Measurements from ENCODE around the gene SNX30.

Gene SNX30

GRCh38 chr9:112856200-112856599 is 105.6 kb downstream of the SNX30 start:
- DNase-seq = no peak

- DNase-seq = no peak
These were observed 106.3 kb downstream of the SNX30 start for GRCh38 chr9:112856843-112857242.

- no peak for DNase-seq
These were observed 107.4 kb downstream of the SNX30 start for GRCh38 chr9:112858005-112858404.

- no peak for DNase-seq
These were observed 108.1 kb downstream of the SNX30 start for GRCh38 chr9:112858625-112859147.

DNA sequence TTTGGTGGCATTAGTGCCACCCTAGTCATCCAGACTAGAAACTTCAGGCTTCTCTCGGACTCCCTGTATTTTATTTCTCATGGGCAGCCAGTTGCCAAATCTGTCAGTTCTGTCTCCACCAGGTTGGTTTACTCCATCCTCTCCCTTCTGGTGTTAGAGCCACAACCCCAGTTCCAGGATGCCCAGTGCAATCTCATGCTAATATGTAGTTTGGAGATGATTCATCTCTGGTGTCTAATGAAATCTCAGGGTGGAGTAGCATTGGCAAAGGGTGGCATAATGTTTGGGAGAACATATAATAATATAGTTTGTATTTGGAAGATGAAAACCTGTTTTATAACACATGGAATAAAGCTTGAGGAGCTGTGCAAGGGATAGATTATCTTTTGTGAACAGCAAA is 109.9 kb downstream of the SNX30 start:
- DNase-seq = no peak

DNA sequence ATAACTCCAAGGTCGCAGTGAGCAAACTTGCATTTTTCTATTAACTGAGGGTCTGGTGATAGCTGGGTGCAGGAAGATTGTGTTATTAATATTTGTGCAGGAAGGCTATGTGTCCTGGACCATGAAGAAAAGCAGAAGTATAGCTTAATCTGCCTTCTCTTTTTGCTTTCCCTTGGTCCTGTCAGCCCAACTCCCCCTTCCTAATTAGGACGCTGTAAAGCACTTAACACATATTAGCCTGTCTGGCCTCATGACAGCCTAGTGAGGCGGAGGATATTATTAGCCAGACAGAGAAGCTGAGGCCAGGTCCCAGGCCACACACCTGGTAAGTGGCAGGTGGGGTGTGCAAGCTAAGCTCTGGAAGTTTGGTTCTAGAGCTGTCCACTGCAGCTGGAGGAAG is 110.6 kb downstream of the SNX30 start:
- DNase-seq = no peak

DNA sequence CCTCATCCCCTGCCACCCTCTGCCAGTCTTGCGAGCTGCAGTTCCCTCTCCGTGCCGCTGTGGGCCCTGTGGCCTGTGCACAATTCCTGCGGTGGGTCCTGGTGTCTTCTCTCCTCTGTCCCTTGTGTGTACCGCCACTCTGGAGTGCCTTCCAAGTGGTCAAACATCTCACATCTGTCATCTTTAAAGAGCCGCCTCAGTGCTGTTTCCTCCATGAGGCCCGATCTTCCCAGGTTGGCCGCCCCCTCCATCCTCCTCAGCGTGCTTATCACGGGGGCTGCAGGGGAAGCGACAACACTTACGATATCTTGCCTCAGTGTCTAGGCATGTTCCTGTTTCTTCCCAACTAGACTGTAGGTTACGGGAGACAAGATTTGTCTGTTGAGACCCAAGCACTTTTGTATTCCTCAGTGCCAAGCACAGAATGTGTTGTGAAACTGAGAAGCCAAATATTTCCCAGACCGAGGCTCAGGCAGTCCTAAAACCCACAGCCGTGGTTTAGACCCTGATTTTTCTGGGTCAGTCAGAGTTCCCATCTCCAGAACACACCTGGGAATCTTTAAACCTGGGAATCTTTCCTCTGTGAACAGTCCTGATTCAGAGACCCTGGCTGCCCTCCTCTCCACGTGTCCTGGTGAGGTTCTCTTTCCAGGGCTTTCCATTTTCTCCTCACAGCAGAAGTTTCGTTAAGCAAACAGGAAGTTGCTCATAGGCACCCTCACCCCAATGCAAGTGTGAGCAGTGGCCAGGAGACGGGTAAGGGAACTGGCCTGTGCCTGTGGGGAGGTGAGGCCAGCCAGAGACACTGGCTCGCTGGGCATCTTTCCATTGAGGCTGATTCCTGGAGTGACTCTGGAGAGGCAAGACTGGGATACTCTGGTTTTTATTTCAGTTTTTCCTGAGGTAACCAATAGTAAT is 111.3 kb downstream of the SNX30 start:
- no peak for DNase-seq

DNA sequence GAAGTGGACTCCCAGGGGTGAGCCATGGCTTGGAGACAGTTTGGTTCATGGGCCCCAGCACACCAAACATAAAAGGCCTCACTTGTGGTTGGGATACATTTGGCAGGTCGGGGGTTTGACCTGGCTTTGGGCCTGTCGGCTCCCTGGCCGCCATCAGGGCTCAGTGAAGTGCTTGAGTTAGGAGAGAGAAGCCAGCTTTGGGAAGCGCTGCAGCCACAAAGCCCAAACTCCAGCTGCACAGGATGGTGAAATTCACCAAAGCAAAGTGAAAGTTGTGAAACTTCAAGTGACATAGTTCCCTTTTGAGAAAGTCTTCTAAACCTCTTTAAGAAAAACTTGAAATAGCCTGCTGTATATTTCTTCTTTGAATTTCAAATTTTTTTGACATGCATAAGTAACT is 112.7 kb downstream of the SNX30 start:
- DNase-seq = no peak

GRCh38 chr9:112863746-112864145 is 113.2 kb downstream of the SNX30 start:
- DNase-seq = no peak

- no peak for DNase-seq
These were observed 113.8 kb downstream of the SNX30 start for GRCh38 chr9:112864403-112864802.

DNA sequence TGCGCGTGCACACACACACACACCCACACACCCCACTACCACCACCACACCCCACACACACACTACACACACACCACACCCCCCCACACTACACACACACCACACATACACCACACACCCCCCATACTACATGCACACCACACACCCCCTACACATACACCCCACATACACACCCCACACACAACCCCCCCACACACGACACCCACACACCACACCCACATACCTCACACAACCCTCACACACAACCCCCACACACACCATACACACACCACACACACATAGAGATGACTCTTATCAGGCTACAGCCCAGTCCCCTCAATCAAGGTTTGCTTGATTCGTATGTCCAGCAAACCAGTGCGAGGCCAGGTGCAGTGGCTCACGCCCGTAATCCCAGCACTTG is 114.4 kb downstream of the SNX30 start:
- no peak for DNase-seq

- DNase-seq = no peak
These were observed 116.2 kb downstream of the SNX30 start for GRCh38 chr9:112866662-112867274.

- DNase-seq = no peak
These were observed 116.9 kb downstream of the SNX30 start for GRCh38 chr9:112867275-112867991.

DNA sequence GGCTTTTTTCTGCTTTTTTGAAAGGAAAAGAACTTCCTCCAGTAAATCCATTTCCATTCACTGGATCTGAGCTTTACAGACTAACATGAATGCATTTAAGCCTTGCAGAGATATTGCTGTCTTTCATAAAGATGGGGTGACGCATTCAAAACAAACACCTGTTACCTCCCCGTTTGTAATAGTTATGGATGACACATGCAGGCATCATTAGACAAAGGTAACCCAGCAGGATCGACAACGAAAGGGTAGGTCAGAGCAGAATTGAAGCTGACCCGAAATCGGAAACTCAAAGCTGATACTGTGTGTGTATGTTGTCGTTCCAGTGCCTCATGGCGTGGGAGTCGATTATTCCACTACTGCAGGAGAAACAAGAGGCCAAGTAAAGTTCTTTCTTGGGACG is 117.9 kb downstream of the SNX30 start:
- DNase-seq = no peak

DNA sequence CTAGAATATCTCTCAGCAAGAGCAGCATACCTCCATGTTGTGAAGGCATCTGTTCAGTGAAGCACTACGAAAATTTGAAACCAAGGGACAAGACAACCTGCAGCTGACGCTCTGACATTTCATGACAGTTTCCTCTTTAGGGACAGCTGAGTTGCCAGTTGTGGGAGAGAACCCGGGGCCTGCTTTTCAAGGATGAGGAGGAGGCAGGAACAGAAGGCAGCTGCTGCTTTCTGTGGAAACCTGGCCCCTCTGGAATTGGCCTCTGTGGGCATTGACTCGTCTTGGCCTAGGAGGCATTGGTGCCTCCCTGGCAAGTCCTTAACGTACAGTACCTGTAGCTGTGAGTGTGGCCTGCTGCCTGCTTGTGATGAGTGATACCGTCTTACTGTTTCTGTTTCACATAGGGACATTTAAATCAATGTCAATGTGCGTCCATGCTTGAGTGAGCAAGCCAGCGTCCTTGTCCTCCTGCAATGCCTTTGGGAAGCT is 118.5 kb downstream of the SNX30 start:
- peak; percentile 39 for DNase-seq

- DNase-seq = no peak
These were observed 119.4 kb downstream of the SNX30 start for GRCh38 chr9:112869917-112870316.

DNA sequence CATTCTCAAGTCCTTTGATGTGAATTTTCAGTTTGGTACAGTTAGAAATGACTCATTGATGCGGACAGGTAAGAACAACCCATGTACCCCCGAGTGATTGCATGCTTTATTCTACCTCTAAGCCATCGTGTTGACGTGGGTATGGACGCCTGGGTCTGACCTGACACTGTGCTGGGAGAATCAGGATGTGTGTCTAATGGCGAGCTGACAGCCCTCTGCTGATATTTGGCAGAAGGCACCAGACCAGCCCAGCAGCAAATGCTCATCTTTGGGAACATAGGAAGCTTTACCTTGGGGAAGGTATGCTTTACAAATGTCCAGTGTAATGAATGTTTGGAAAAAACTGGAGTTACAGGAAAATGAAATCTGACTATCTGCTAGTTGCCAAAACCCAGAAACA is 120.0 kb downstream of the SNX30 start:
- no peak for DNase-seq

DNA sequence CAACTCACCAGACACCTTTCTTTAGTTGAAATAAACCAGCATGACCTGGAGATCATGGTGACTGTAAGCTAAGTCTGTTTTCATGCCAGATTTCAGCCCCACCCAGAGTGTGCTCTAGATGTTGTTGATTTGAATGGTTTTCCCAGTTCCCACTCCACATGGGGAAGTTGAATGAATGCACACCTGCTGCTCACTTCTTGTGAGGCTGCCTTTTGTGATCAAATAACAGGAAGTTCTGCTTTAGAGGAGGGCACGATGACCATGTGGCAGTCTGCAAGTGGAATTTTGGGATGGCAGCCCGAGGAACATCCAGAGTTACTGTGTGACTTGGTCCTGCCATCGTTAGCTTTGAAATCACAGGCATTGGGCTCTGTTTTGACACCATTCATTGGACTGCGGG is 121.5 kb downstream of the SNX30 start:
- DNase-seq = no peak

DNA sequence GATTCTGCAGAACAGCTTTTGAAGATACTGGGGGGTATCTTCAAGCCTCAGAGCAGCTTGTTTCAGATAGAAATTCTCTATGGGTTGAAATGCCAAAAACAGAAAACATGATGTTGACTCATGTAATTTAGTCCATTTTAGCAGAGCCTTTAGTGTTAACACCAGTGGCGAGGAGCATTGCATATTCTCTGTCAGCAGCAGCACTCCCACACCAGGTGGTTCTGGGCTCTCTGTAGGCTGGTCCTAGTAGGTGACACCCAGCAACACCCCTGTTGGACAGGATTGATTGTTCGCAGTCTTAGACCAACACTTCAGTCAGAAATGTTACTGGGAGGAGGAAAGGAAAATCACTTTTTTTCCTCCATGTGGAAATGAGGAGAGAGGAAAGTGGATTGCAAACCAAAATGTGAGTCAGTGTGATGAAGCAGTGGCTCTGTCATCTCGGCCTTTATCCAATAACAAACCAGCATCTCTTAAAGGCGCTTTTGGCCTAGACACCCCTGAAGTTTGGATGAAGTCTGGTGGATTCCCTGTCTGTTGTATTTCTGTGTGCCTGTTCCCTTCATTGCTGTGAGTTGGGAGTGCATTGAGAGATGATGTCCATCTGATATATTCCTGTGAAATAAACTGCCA is 123.3 kb downstream of the SNX30 start:
- no peak for DNase-seq

- no peak for DNase-seq
These were observed 128.2 kb downstream of the SNX30 start for GRCh38 chr9:112878752-112879151.

DNA sequence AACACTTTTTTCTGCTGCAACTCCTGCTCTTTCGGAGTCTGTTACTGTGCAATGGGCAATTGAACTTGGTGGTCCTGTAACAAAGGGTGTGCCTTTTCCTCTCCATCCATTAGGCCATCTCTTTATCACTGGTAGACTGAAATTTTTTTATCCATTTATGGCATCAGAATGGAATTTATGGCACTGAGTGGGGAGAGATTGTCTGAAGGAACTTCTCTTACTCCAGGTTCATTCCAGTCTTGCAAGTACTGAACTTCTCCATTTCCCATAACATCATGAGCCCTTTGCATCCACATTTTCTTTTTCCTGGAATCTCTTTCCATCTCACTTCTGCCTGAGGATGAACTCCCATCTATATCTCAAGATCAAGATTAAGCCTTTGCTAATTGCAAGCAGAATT is 130.1 kb downstream of the SNX30 start:
- DNase-seq = no peak

- DNase-seq = no peak
These were observed 130.8 kb downstream of the SNX30 start for GRCh38 chr9:112881331-112881730.

Measured in right kidney (tissue), 1 donor.